SK-MEL-5 (cell line): Measurements from ENCODE around the gene HIPK2. TPM values are rescaled to one million over a fixed set of nuclear protein-coding genes. Genes with fewer than 3 reads are reported as not detected.
A peak's percentile ranks its signal among the peaks of the same experiment; 100 is the strongest.

Experiments used
- DNase-seq: peaks from one replicate; pipeline ENCODE4 v3.0.0-alpha.2; 2016; ENCODE audit warnings: low read depth, low spot score
- in situ Hi-C: cut with HindIII; loops from 2 replicates; pipeline ENCODE4 v1.10.0; 2016; ENCODE audit warnings: low sequenced_read_pairs, high pct_unique_total_duplicates, low pct_unique_long_range_greater_than_20kb
- total RNA-seq: library from RNA; depleted of rRNA; stranded (reverse); fragments of >200 nt; shearing (Covaris generic); gene quantifications from 2 replicates; pipeline ENCODE4 v1.2.3, GENCODE V29; 2014

The HIPK2 gene
- total RNA-seq, 1 experiment from 2014 or later = 16.1 TPM

DNA sequence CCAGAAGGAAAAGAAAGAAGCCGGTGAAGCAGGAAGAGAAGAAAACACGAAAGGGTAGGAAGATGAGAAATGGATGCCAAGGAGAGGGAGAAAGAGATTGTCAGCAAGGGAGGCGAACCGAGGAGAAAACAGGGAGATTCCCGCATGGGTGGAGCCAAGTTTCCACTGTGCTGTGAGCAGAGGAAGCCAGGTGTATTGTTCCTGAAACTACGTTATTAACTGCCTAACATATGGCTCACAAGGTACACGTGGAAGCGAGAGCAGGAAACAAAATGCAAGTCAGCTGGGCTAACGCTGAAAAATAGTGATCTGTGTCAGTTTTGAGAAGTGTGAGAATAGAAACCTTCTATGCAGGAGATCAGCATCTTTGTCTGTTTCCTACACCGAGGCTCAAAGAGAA lies 20.4 kb upstream of the HIPK2 start:
- DNase-seq = no peak
- in situ Hi-C loops = no loop called here

- DNase-seq = no peak
- in situ Hi-C loops = no loop called here
These were observed 19.8 kb upstream of the HIPK2 start for GRCh38 chr7:139797607-139798006.

GRCh38 chr7:139791316-139791715 lies 13.5 kb upstream of the HIPK2 start:
- in situ Hi-C loops = no loop called here
- DNase-seq = no peak

DNA sequence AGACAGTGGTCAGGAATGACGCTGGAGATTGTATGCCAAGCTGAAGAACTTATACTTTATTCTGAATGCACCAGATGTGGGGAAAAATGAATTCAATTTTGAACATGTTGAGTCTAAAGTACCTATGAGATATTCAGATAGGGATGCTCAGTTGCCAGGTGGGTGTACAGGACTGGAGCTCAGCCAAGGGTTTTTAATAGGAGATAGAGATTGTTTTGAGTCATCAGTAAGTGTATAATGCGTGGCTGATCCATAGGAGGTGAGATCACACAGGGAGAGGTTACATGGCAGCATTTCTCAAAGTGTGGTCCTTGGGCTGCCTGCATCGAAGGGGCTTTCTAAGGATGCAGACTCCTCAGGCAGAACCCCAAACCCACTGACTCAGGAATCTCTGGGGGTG lies 6.8 kb upstream of the HIPK2 start:
- in situ Hi-C loops = no loop called here
- DNase-seq = no peak

DNA sequence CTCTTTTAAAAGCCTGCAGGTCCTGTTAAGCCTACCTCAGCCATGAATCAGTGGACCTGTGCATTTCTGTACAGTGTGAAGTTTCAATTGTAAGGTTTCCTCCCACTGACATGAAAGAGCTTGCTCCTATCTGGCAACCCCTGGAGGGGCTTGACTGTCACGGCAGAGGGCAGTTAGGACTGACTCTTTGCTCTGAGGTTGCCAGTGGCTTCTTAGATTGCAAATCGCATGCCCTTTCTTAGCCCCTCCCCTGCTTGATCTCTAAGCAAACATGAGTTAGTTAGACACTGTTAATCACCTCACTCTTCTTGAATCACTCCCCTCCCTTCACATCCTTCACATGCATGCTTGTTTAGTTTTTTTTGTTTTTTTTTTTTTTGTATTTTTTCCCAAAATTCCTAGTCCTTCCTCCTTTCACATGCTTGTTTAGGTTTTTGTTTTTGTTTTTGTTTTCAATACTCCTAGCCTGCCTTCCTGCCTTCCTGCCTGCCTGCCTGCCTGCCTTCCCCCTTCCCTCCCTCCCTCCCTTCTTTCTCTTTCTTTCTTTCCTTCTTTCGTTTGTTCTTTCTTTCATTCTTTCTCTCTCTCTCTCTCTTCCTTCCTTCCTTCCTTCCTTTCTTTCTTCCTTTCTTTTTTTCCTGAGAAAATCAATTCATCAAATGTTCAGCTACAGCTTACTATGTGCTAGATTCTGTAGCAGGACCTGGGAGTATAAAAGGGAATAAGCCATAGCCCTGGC lies 6.0 kb upstream of the HIPK2 start:
- DNase-seq = peak; percentile 20
- in situ Hi-C loops = no loop called here

GRCh38 chr7:139782932-139783331 lies 5.1 kb upstream of the HIPK2 start:
- no peak for DNase-seq
- in situ Hi-C loops = no loop called here

GRCh38 chr7:139777133-139777891 lies 486 bp downstream of the HIPK2 start:
- in situ Hi-C loops = no loop called here
- peak; percentile 28 for DNase-seq

DNA sequence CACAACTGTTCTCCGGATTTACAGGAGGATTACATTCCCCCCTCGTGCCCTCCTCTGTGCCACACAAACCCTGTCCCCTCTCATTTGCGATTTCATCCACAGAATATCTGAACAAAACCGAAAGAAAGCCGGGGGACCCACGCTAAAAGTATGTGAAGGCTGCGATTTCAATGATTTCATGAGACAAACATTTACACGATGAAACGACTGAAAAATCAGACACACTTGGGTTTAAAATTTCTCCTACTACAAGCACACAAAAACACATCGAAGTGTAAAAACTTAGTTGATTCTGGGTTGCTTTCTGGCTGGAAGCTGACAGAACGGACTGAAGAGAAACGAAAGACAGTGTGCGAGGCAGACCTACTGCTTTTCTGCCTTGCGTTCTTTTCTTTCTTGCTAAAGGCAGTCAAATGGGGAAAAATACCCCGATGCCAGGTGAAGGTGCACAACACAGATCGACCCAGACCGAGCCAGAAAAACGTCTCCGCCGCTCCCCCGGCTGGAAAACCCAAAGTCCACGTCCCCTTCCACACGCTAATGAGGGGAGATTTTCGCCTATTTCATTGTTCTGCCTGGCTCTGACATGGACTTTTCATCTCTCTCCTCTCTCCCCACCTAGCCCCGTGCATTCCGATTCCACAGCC lies 1.2 kb downstream of the HIPK2 start:
- no peak for DNase-seq
- in situ Hi-C loops = no loop called here

DNA sequence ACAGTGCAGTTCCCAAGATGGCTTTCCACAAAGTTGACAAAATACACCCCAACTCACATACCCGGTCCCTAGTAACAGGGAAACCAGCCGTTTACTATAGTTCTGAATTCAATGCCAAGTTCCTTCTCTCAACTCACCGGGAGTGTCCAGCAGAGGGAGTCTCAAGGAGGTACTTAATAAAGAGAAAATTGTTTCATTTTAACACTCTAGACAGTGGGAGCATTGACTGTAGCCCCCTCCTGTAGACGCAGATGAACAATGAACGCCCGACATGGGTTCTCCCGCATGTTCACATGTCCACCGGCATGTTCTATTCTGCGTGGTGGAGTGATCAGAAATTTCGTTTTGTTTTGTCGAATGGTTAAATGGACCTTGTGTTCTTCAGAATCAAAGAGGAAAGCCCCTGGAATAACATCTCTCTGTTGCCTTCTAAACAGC lies 1.9 kb downstream of the HIPK2 start:
- in situ Hi-C loops = no loop called here
- DNase-seq = peak; percentile 99

DNA sequence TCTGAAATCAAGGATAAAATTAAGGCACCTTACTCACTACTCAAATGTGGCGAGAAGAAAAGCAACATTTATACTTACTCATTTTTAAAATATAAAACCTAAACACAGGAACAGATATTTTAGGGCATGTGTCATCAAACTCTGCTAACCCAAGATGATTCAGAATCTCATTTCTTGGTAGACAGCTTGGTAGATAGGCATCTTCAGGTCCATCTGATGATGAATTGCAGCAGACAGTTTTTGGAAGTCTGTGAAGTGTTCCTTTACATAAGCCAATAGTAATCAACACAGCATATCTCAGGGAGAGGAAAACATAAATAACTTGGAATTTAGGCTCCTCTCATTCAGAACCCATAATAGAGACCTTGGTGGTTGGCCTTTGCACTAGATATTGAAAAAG lies 3.4 kb downstream of the HIPK2 start:
- DNase-seq = no peak
- in situ Hi-C loops = no loop called here

DNA sequence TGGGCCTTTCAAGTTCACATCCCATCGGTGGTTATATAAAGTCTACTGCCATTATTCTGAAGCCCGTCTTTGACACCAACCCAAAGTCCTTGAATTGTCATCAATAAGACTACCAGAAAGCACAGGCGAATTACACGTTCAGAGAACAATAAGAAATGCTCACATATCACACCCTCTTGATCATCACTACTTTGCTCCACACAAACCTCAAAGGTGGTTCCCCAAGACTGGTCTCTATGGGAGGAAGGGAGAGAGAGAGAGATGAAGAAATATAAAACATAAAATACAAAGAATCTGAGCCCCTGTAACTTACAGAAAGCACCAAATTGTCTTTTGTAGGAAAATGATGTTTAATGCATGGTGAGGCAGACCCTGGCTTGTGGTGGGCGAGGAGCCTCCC lies 4.4 kb downstream of the HIPK2 start:
- in situ Hi-C loops = no loop called here
- DNase-seq = no peak

GRCh38 chr7:139772873-139773272 lies 4.9 kb downstream of the HIPK2 start:
- in situ Hi-C loops = no loop called here
- no peak for DNase-seq

DNA sequence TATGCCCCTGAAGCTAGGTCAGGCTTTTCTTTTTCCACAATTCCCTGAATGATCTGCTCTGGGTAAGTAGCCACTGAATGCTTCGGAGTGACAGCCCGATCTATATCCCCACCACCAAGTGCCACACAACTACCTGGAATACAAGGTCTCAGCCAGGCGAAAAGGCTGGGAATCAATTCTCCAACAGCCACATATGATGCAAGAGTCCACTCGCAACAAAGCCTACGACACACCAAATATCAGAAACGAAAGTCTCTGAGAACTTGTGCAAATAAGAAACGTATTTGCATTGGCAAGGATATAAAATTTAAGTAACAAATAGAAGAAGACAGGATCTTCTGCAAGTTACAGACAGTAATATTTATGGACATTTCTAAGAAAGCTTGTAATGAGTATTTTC lies 5.7 kb downstream of the HIPK2 start:
- no peak for DNase-seq
- in situ Hi-C loops = no loop called here

- in situ Hi-C loops = no loop called here
These were observed 6.5 kb downstream of the HIPK2 start for GRCh38 chr7:139771001-139771956.

GRCh38 chr7:139769761-139770160 lies 8.0 kb downstream of the HIPK2 start:
- in situ Hi-C loops = no loop called here
- no peak for DNase-seq

More at GRCh38 chr7:139771001-139771956, 6.5 kb downstream of the HIPK2 start:
- DNase-seq = peak; percentile 58

- in situ Hi-C loops = no loop called here
These were observed 8.7 kb downstream of the HIPK2 start for GRCh38 chr7:139769066-139769465.

DNA sequence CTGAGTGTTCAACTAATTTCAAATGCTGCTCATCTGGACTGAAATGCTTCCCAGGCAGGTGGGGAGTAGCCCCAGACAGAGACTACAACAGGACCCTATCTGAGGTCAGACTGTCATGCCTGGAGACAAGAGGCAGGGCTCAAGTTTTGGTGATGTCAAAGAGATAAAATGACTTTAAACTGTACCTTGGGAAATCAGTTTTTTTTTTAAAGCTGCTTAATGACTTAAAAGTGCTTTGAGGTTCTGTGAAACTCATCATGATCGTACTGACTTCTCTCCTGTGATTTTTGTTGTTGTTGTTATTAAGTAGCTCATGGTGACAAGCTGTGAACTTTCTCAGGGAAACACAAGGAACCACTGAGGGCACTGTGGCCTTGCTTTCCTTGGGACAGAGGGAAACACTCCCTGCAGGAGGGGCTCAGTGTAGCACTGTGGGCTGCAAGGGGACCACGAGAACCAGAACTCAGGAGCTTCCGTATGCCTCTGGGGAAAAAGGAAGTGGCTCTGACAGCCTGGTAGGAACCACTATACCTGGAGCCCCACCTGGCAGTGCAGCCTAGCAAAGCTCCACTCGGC lies 9.5 kb downstream of the HIPK2 start:
- no peak for DNase-seq
- in situ Hi-C loops = no loop called here

More at GRCh38 chr7:139769066-139769465, 8.7 kb downstream of the HIPK2 start:
- DNase-seq = no peak
